Heart right ventricle (tissue), 16 donors: ENCODE data around the gene MTMR10. TPM values are rescaled to one million over a fixed set of nuclear protein-coding genes. Genes with fewer than 3 reads are reported as not detected.

Experiments used
- ATAC-seq, 8 donors: fragments of 200-7000 bp; cut with Tn5 transposase; one replicate each; pipeline ENCODE4 v1.9.1; 2020; ENCODE audit warnings: mild to moderate bottlenecking in 8 of 8, moderate library complexity in 8 of 8, moderate number of reproducible peaks in 1 of 8
- DNase-seq, 2 donors: peaks; one replicate each; pipeline ENCODE4 v3.0.0-alpha.2; 2020
- H3K27ac ChIP-seq, 10 donors: fragments of 200-600 bp; sonication (generic) in 2 of 10; one replicate each; pipeline versions ENCODE4 v1.5.0 to v1.8.0; 2020 to 2022; ENCODE audit warnings: mild to moderate bottlenecking in 3 of 10
- H3K27me3 ChIP-seq, 7 donors: fragments of 200-600 bp; one replicate each; pipeline ENCODE4 v1.8.0; 2021 to 2022; ENCODE audit warnings: mild to moderate bottlenecking in 2 of 7
- H3K36me3 ChIP-seq, 9 donors: fragments of 200-600 bp; sonication (generic) in 1 of 9; one replicate each; pipeline versions ENCODE4 v1.5.0 to v1.8.0; 2020 to 2022; ENCODE audit warnings: mild to moderate bottlenecking in 2 of 9
- H3K4me1 ChIP-seq, 9 donors: fragments of 200-600 bp; sonication (generic) in 1 of 9; one replicate each; pipeline versions ENCODE4 v1.5.0 to v1.8.0; 2020 to 2022; ENCODE audit warnings: mild to moderate bottlenecking in 4 of 9
- H3K4me3 ChIP-seq, 10 donors: fragments of 200-600 bp; sonication (generic) in 2 of 10; one replicate each; pipeline versions ENCODE4 v1.5.0 to v1.8.0; 2020 to 2022; ENCODE audit warnings: mild to moderate bottlenecking in 7 of 10, moderate library complexity in 2 of 10
- H3K9me3 ChIP-seq, 11 donors: fragments of 200-600 bp in 10 of 11; sonication (generic) in 2 of 11; one replicate each; pipeline versions ENCODE4 v1.5.0 to v1.8.0; 2013 to 2022; ENCODE audit warnings: mild to moderate bottlenecking in 2 of 11, control low read depth in 1 of 11, moderate library complexity in 1 of 11
- WGBS, 2 donors: extraction: QIAGEN DNeasy Blood & Tissue Kit; methylation state at CpG; one replicate each; pipeline ENCODE4 v1.1.7; 2013; ENCODE audit warnings: inconsistent platforms in 1 of 2; 5-methylcytosine and 5-hydroxymethylcytosine counted together
- intact Hi-C, 10 donors: fragments of 100-400 bp; cut with DNase I; formaldehyde crosslinking; loops; one replicate each; pipeline versions ENCODE4 v1.11.1 to v1.14.2; 2022
- polyA plus RNA-seq, 2 donors: library from polyadenylated mRNA; stranded (reverse); fragments of 200-250 nt; gene quantifications; one replicate each; pipeline ENCODE4 v1.2.3, GENCODE V29; 2013
- total RNA-seq, 10 donors: library from RNA; stranded (reverse); fragmentation: NEBNext Ultra II Directional in 3 of 10; extraction: Animal tissue kit (Norgen Biotek cat#: 25700) in 3 of 10; gene quantifications; one replicate each; pipeline versions ENCODE4 v1.2.1 to v1.2.4, GENCODE V29; 2021 to 2023
- TF ChIP-seq, protein P1 (sequence below), 9 donors: fragments of 200-600 bp; sonication (generic) in 2 of 9; IDR thresholded peaks; one replicate each; pipeline versions ENCODE4 v1.5.0 to v1.8.0; 2021 to 2022; ENCODE audit warnings: antibody characterized with exemption in 9 of 9, mild to moderate bottlenecking in 5 of 9, moderate library complexity in 1 of 9
- donor health status: Arrhythmogenic right ventricular cardiomyopathy.
- donor health status: ischemic (EF 13 %, LVEDD 7.1; RV severe dilation, severe dysfunction).
- donor health status: healthy with polysubstance abuse.
- donor health status: DM: no; HTN: yes; CAD: no.
- donor health status: DM: no; HTN: no; CAD: no.
- donor health status: ischemic (EF 25% LVEDD 6.9; RV normal size, moderate dysfunction).
- donor health status: ischemic (EF 25% LVEDD 5.7; RV mildly dilated, moderate dysfunction).
- donor health status: healthy.
- donor health status: DM: yes; HTN: yes; CAD: no.
- donor health status: Ischemic cardiomyopathy.
- donor health status: ischemic (EF 35%, LVEDD 5.7; RV mildly dilated, moderate dysfunction).
- donor health status: nonischemic (EF 11% LVEDD 7.7; RV severe dilation, severe dysfunction).
- donor health status: DM: yes; HTN: yes; CAD: no.
- donor health status: PGD.
- donor health status: ischemic (EF 29% LVEDD 5.4; RV normal size, mild dysfunction).
- donor health status: nonischemic (EF 23%, LVEDD 6.1; RV moderate dilation, normal function).

MTMR10 gene
- total and polyA plus RNA-seq, 12 donors, result 9.4 to 50.1 (median 29.2) TPM

DNA sequence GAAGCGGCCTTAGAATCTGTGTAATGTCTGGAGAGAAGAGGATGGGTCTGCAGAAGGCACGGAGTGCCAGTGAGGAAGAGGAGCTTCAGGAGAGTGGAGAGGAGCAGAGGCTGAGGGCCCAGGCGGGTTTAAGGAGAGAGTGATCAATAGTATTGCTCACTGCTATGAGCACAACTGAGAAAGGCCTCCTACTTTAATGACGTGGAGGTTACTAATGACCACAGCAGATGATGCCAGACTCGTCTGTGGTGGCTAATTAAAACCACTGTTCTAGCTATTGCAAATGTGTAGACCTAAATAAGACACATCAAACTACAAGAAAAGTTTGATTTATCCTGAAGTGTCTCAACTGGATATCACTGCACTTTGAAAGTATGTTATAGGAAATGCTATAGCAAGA, 33.2 kb downstream of the MTMR10 start:
- intact Hi-C loops, result no loop called here
- no peaks in the 10 kb centered on the region for H3K9me3 ChIP-seq
- no peak for DNase-seq
- no peak for ATAC-seq
- peaks cover 0 to 100% (median 66%) of the 10 kb centered on the region in 9 donors for H3K36me3 ChIP-seq
- H3K4me1 ChIP-seq, result peaks cover 0 to 38% (median 27%) of the 10 kb centered on the region in 9 donors
- TF ChIP-seq, protein P1, sequence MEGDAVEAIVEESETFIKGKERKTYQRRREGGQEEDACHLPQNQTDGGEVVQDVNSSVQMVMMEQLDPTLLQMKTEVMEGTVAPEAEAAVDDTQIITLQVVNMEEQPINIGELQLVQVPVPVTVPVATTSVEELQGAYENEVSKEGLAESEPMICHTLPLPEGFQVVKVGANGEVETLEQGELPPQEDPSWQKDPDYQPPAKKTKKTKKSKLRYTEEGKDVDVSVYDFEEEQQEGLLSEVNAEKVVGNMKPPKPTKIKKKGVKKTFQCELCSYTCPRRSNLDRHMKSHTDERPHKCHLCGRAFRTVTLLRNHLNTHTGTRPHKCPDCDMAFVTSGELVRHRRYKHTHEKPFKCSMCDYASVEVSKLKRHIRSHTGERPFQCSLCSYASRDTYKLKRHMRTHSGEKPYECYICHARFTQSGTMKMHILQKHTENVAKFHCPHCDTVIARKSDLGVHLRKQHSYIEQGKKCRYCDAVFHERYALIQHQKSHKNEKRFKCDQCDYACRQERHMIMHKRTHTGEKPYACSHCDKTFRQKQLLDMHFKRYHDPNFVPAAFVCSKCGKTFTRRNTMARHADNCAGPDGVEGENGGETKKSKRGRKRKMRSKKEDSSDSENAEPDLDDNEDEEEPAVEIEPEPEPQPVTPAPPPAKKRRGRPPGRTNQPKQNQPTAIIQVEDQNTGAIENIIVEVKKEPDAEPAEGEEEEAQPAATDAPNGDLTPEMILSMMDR (IDR thresholded peaks at IDR 0.05), result no peak
- no peaks in the 10 kb centered on the region for H3K27me3 ChIP-seq
- no peak overlapping the region for H3K4me3 ChIP-seq
- no peak overlapping the region for H3K27ac ChIP-seq
- 92 to 93% methylated on average over 5 of the region's 5 CpGs for WGBS, 2 donors

- H3K36me3 ChIP-seq, result peaks cover 0 to 100% (median 83%) of the 10 kb centered on the region in 9 donors
- TF ChIP-seq, protein P1 (IDR thresholded peaks at IDR 0.05), result no peak
- ATAC-seq, result no peak
Measured at GRCh38 chr15:30956216-30957124, 35.0 kb downstream of the MTMR10 start.

DNA sequence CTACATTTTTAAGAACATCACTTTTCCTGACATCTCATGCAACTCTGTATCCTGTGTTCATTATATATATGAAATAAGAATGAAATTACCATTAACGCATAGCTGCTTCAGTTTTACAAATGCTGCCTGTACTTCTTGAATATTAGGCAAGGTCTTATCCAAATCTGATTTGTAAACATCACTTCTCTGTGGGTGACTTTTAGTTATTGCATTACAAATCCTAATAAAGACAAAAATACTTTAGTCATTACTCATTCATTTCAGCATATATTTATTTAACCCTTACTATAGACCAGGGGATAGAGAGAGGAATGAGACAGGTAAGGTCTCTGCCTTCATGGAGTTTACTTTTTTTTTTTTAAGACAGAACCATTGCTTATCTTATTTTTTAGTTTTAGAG, 36.8 kb downstream of the MTMR10 start:
- no peak for DNase-seq
- H3K4me1 ChIP-seq, result peaks cover 0 to 27% (median 17%) of the 10 kb centered on the region in 9 donors
- TF ChIP-seq, protein P1 (IDR thresholded peaks at IDR 0.05), result no peak
- H3K27ac ChIP-seq, result peak overlapping the region in 3 of 10 donors; percentile 18 to 49 (median 35)
- H3K4me3 ChIP-seq, result no peak overlapping the region
- intact Hi-C loops, result no loop called here
- peaks cover 0 to 100% (median 91%) of the 10 kb centered on the region in 9 donors for H3K36me3 ChIP-seq
- peaks cover 0 to 3% (median 0%) of the 10 kb centered on the region in 11 donors for H3K9me3 ChIP-seq
- no peaks in the 10 kb centered on the region for H3K27me3 ChIP-seq
- WGBS, 2 donors, result 89 to 96% methylated on average over 1 of the region's 1 CpG
- no peak for ATAC-seq

More at GRCh38 chr15:30956216-30957124, 35.0 kb downstream of the MTMR10 start:
- Histone ChIP-seq H3K27me3 (no peaks in the 10 kb centered on the region), H3K27ac (no peak overlapping the region), H3K4me1 (peaks cover 0 to 32% (median 20%) of the 10 kb centered on the region in 9 donors), H3K4me3 (no peak overlapping the region), H3K9me3 (no peaks in the 10 kb centered on the region)
- 81 to 82% methylated on average over 6 of the region's 6 CpGs for WGBS, 2 donors
- no peak for DNase-seq
- intact Hi-C loops, result no loop called here

- Histone ChIP-seq H3K4me1 (peaks cover 0 to 27% (median 17%) of the 10 kb centered on the region in 9 donors), H3K27ac (peak overlapping the region in 8 of 10 donors; percentile 9 to 53 (median 35)), H3K9me3 (peaks cover 0 to 10% (median 0%) of the 10 kb centered on the region in 11 donors), H3K36me3 (peaks cover 0 to 100% (median 91%) of the 10 kb centered on the region in 9 donors), H3K4me3 (no peak overlapping the region), H3K27me3 (no peaks in the 10 kb centered on the region)
- DNase-seq (peak in 1 of 2 donors; percentile 25), ATAC-seq (peak; percentile 43 to 85 (median 56))
- 53 to 56% methylated on average over 7 of the region's 7 CpGs for WGBS, 2 donors
- intact Hi-C loops, result no loop called here
- TF ChIP-seq, protein P1 (IDR thresholded peaks at IDR 0.05), result no peak
Measured at GRCh38 chr15:30953731-30954378, 37.6 kb downstream of the MTMR10 start.
